HCT116 (cell line): Measurements from ENCODE around the gene GPANK1. TPM values are rescaled to one million over a fixed set of nuclear protein-coding genes. Genes with fewer than 3 reads are reported as not detected.
A peak's percentile ranks its signal among the peaks of the same experiment; 100 is the strongest.

Experiments used
- ATAC-seq: fragments of 200-7000 bp; cut with Tn5 transposase; 2 replicates; pipeline ENCODE4 v1.9.1; 2020; ENCODE audit warnings: mild to moderate bottlenecking, moderate library complexity
- BruUV-seq: library from RNA; stranded (reverse); fragments of 400-500 nt; replicated peaks from 2 replicates; lab custom pipeline; 2021; lab: Mats Ljungman, UMichigan
- CTCF ChIA-PET: fragments of 300-600 bp; sonication (Branson Sonifier 250); formaldehyde crosslinking; loops from one replicate; lab custom pipeline; 2021; ENCODE audit warnings: antibody characterized with exemption; lab: Charles Lee
- POLR2A ChIA-PET: fragments of 300-600, 350-600 bp; sonication (Branson Sonifier 250); formaldehyde crosslinking; loops from one replicate; lab custom pipeline; 2021; ENCODE audit warnings: antibody characterized with exemption; lab: Charles Lee
- RAD21 ChIA-PET, 2 experiments: fragments of 300-600 bp; sonication (Branson Sonifier 250); formaldehyde crosslinking; loops; one replicate each; lab custom pipeline; 2023; ENCODE audit warnings: low total read pairs in 2 of 2; ENCODE audit not compliant: uncharacterized antibody in 2 of 2, unreplicated experiment in 2 of 2, low non-redundant PET in 1 of 2; lab: Charles Lee
- DNase-seq: peaks from one replicate; pipeline ENCODE4 v3.0.0-alpha.2; 2010; ENCODE audit warnings: low read depth, low spot score
- H2AFZ ChIP-seq: fragments of 200-600 bp; shearing (Covaris generic), sonication (generic); 2 replicates; pipeline ENCODE4 v1.6.1; 2017; ENCODE audit warnings: low read depth, mixed run types, mixed read lengths, antibody characterized with exemption, low read length; ENCODE audit not compliant: poor library complexity, severe bottlenecking
- H3K27ac ChIP-seq: 2 replicates; pipeline ENCODE4 v1.5.1; 2012; ENCODE audit warnings: low read depth, low read length
- H3K27me3 ChIP-seq: fragments of 200-600 bp; sonication (generic); 2 replicates; pipeline ENCODE4 v1.6.1; 2016; ENCODE audit warnings: mixed run types, low read length, mixed read lengths; ENCODE audit not compliant: insufficient read depth
- H3K36me3 ChIP-seq, 2 experiments: fragments of 200-500 bp in 1 of 2; fragments of 200-600 bp in 1 of 2; sonication (Bioruptor generic) in 1 of 2; sonication (generic) in 1 of 2; 2 replicates each; pipeline versions ENCODE4 v1.5.1 to v1.6.1; 2014 to 2016; ENCODE audit warnings: low read length in 2 of 2, inconsistent platforms in 1 of 2, mixed read lengths in 1 of 2, mixed run types in 1 of 2; ENCODE audit not compliant: insufficient read depth in 2 of 2, control insufficient read depth in 1 of 2
- H3K4me1 ChIP-seq, 2 experiments: fragments of 200-600 bp in 1 of 2; sonication (generic) in 1 of 2; 2 replicates each; pipeline versions ENCODE4 v1.5.1 to v1.6.1; 2012 to 2017; ENCODE audit warnings: low read length in 2 of 2, inconsistent platforms in 1 of 2, mild to moderate bottlenecking in 1 of 2, mixed read lengths in 1 of 2, mixed run types in 1 of 2, moderate library complexity in 1 of 2; ENCODE audit not compliant: insufficient read depth in 2 of 2, control insufficient read depth in 1 of 2
- H3K4me2 ChIP-seq: fragments of 200-600 bp; sonication (generic); 2 replicates; pipeline ENCODE4 v1.6.1; 2017; ENCODE audit warnings: mixed run types, low read length, mixed read lengths
- H3K4me3 ChIP-seq, 2 experiments: fragments of 200-600 bp in 1 of 2; sonication (generic) in 1 of 2; replicated peaks in 1 of 2; 2 replicates each; pipeline ENCODE4 v1.5.1; 2011 to 2016; ENCODE audit warnings: low read length in 2 of 2, control low read depth in 1 of 2, low read depth in 1 of 2, mild to moderate bottlenecking in 1 of 2, mixed read lengths in 1 of 2, mixed run types in 1 of 2
- H3K79me2 ChIP-seq: fragments of 200-600 bp; sonication (generic); 2 replicates; pipeline ENCODE4 v1.6.1; 2017; ENCODE audit warnings: mild to moderate bottlenecking, mixed run types, low read length, moderate library complexity, mixed read lengths; ENCODE audit not compliant: insufficient read depth
- H3K9ac ChIP-seq: fragments of 200-600 bp; sonication (generic); 2 replicates; pipeline ENCODE4 v1.6.1; 2016; ENCODE audit warnings: low read length, mixed read lengths
- H3K9me2 ChIP-seq: fragments of 200-600 bp; sonication (generic), shearing (Covaris generic); 2 replicates; pipeline ENCODE4 v1.6.1; 2017; ENCODE audit warnings: mixed run types, mild to moderate bottlenecking, moderate library complexity; ENCODE audit not compliant: insufficient read depth
- H3K9me3 ChIP-seq, 2 experiments: fragments of 200-500 bp in 1 of 2; fragments of 200-600 bp in 1 of 2; sonication (Bioruptor generic) in 1 of 2; sonication (generic) in 1 of 2; 2 replicates each; pipeline ENCODE4 v1.6.1; 2014 to 2017; ENCODE audit warnings: low read length in 2 of 2, mixed read lengths in 2 of 2, inconsistent platforms in 1 of 2, low read depth in 1 of 2, mild to moderate bottlenecking in 1 of 2, mixed run types in 1 of 2, moderate library complexity in 1 of 2; ENCODE audit not compliant: control insufficient read depth in 1 of 2, insufficient read depth in 1 of 2
- H4K20me1 ChIP-seq: fragments of 200-600 bp; sonication (generic), shearing (Covaris generic); 2 replicates; pipeline ENCODE4 v1.6.1; 2017; ENCODE audit warnings: mixed run types, mild to moderate bottlenecking, moderate library complexity; ENCODE audit not compliant: insufficient read depth
- CBX3 ChIP-seq: IDR thresholded peaks from 2 replicates; pipeline ENCODE4 v1.6.1; 2012; ENCODE audit warnings: low read depth
- ELF1 ChIP-seq: IDR thresholded peaks from 2 replicates; pipeline ENCODE4 v1.6.1; 2012; ENCODE audit warnings: low read depth, borderline replicate concordance
- FOSL1 ChIP-seq: IDR thresholded peaks from 2 replicates; pipeline ENCODE4 v1.6.1; 2012; ENCODE audit warnings: low read depth
- RAD21 ChIP-seq: IDR thresholded peaks from 2 replicates; pipeline ENCODE4 v1.6.1; 2012; ENCODE audit warnings: low read depth, mild to moderate bottlenecking
- SRF ChIP-seq: IDR thresholded peaks from 2 replicates; pipeline ENCODE4 v1.6.1; 2012; ENCODE audit warnings: low read depth
- TCF7L2 ChIP-seq: IDR thresholded peaks from 2 replicates; pipeline ENCODE4 v1.7.0; 2011; ENCODE audit warnings: borderline replicate concordance, inconsistent platforms; ENCODE audit not compliant: insufficient read depth, insufficient read length; ENCODE audit errors: extremely low read depth
- ZFX ChIP-seq: fragments of 450-650 bp; IDR thresholded peaks from 2 replicates; pipeline ENCODE4 v1.6.1; 2017
- ZNF274 ChIP-seq: fragments of 200-500 bp; sonication (Bioruptor generic); IDR thresholded peaks from 2 replicates; pipeline ENCODE4 v1.6.1; 2014; ENCODE audit warnings: mild to moderate bottlenecking, low read depth, low read length, inconsistent platforms
- intact Hi-C: fragments of 100-400 bp; cut with micrococcal nuclease; formaldehyde crosslinking; loops from 2 replicates; pipeline ENCODE4 v1.10.0; 2022
- total RNA-seq: library from RNA; stranded (reverse); gene quantifications from one replicate; pipeline ENCODE4 v1.2.1, GENCODE V29; 2021; ENCODE audit not compliant: unreplicated experiment
- TF ChIP-seq, protein P1 (sequence below): IDR thresholded peaks from 2 replicates; pipeline ENCODE4 v1.6.1; 2012

The GPANK1 gene
- total RNA-seq, 1 experiment from 2014 or later = 14.8 TPM

DNA sequence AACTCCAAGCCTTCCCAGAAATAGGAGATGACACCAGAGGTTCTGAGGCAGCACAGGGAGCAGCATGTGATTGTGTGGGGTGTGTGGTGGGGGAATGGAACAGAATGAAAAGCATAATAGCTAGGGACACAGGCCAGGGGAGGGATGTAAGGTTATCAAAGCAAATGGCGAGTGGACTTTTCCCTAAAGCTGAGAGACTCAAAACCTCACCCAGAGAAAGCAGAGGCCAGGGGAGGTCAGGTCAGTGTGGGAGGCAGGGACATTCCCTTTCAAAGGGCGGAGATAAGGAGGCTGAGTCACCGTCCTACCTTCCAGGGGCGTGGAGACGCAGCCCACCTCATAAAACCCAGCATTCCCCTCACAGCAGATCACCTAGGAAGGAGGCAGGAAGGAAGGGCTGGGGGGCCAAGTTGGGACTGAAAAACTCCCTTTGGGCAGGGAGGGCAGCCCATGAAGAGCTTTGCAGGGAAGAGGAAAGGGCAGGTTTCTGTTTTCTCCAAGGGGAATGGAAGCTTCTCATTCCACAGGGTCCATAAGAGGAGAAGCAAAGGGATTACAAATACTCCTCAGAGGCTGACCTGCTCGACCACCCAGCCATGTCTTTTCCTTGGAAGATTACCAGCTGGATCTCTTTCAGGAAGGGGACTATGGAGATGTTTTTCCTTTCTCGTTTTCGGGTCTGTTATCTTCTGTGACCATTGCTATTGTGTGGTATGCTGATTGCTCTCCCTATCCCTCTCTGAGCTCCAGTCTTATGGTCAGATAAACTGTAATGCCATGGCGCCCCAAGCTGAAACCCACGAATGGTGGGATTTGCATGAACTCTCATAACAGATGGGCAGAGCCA is 25.7 kb upstream of the GPANK1 start:
- BruUV-seq = no TSS peak
- ChIA-PET RAD21 (no interaction called here), CTCF (interaction anchor here (0.7 to 1.3 kb wide), 4 partner anchors 13 to 172 kb away, joined by 3 to 7 read pairs (median 4); partner anchors contain the start of genes ABHD16A and NEU1), POLR2A (interaction anchor here (1.0 to 1.4 kb wide), 2 partner anchors 13 to 137 kb away, joined by 3 to 5 read pairs; partner anchors contain the start of genes ABHD16A and HSPA1B)
- peaks cover 13 to 25% of the 10 kb centered on the region in 2 experiments; a peak in 2 of 4 replicates for H3K36me3 ChIP-seq
- DNase-seq = no peak
- H3K9me3 ChIP-seq = no peaks in the 10 kb centered on the region
- H3K27ac ChIP-seq = peak overlapping the region; percentile 23
- H3K9me2 ChIP-seq = no peaks in the 10 kb centered on the region
- peak; percentile 64 for ATAC-seq
- intact Hi-C loops = no loop called here
- no peaks in the 10 kb centered on the region for H4K20me1 ChIP-seq
- H3K79me2 ChIP-seq = no peaks in the 10 kb centered on the region
- peaks cover 11 to 16% of the 10 kb centered on the region in 2 experiments for H3K4me1 ChIP-seq
- H3K27me3 ChIP-seq = no peaks in the 10 kb centered on the region
- H2AFZ ChIP-seq = no peak overlapping the region
- no peak for TF ChIP-seq ELF1
- no peak for TF ChIP-seq FOSL1
- TF ChIP-seq RAD21 = no peak
- no peak for TF ChIP-seq TCF7L2
- no peak for TF ChIP-seq ZNF274
- no peak for TF ChIP-seq SRF
- TF ChIP-seq, protein P1, sequence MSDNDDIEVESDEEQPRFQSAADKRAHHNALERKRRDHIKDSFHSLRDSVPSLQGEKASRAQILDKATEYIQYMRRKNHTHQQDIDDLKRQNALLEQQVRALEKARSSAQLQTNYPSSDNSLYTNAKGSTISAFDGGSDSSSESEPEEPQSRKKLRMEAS = no peak
- no peak for TF ChIP-seq ZFX
- no peak for TF ChIP-seq CBX3
- peak overlapping the region; percentile 30; the same call in 1 of the 2 replicates for H3K9ac ChIP-seq
- no peak overlapping the region for H3K4me3 ChIP-seq
- peak overlapping the region; percentile 47 for H3K4me2 ChIP-seq
